ENCODE data around the gene NLGN2. TPM values are rescaled to one million over a fixed set of nuclear protein-coding genes. Genes with fewer than 3 reads are reported as not detected.

The NLGN2 gene
- polyA plus RNA-seq, 10 donors = 19.9 to 33.1 (median 25.5) TPM

GRCh38 chr17:7413346-7413985 is 5.8 kb downstream of the NLGN2 start:
- no peak for DNase-seq

GRCh38 chr17:7414837-7415236 is 7.2 kb downstream of the NLGN2 start:
- no peak for DNase-seq

GRCh38 chr17:7415784-7416183 is 8.1 kb downstream of the NLGN2 start:
- no peak for DNase-seq

GRCh38 chr17:7416323-7416722 is 8.7 kb downstream of the NLGN2 start:
- no peak for DNase-seq

GRCh38 chr17:7417056-7417655 is 9.5 kb downstream of the NLGN2 start:
- DNase-seq = no peak

GRCh38 chr17:7418472-7419152 is 11.0 kb downstream of the NLGN2 start:
- DNase-seq = no peak

- no peak for DNase-seq
Observed at GRCh38 chr17:7419819-7420610, 12.4 kb downstream of the NLGN2 start, which contains the start of gene SPEM1. Gene SPEM1 (plus strand): TSS chr17:7420324. CDS start chr17:7420385, 61 bp downstream.

GRCh38 chr17:7421186-7421585 is 13.5 kb downstream of the NLGN2 start:
- no peak for DNase-seq

GRCh38 chr17:7423679-7424078 is 16.0 kb downstream of the NLGN2 start:
- no peak for DNase-seq

GRCh38 chr17:7425316-7425715 is 17.7 kb downstream of the NLGN2 start, which contains the start of gene SPEM2:
Gene SPEM2 (plus strand): TSS chr17:7425616. CDS start chr17:7425689, 73 bp downstream.
- DNase-seq = no peak

- no peak for DNase-seq
Observed at GRCh38 chr17:7425756-7426155, 18.1 kb downstream of the NLGN2 start.

- DNase-seq = no peak
Observed at GRCh38 chr17:7426203-7426863, 18.7 kb downstream of the NLGN2 start.

- no peak for DNase-seq
Observed at GRCh38 chr17:7426896-7427489, 19.3 kb downstream of the NLGN2 start.

- no peak for DNase-seq
Observed at GRCh38 chr17:7427549-7427948, 19.9 kb downstream of the NLGN2 start.

GRCh38 chr17:7428557-7428956 is 20.9 kb downstream of the NLGN2 start, which contains the start of gene SPEM3:
Gene SPEM3 (plus strand): TSS chr17:7428857. CDS start chr17:7428903, 46 bp downstream.
- DNase-seq = no peak

- no peak for DNase-seq
Observed at GRCh38 chr17:7429722-7430121, 22.1 kb downstream of the NLGN2 start.

GRCh38 chr17:7431231-7431630 is 23.6 kb downstream of the NLGN2 start:
- DNase-seq = no peak

GRCh38 chr17:7432296-7432695 is 24.7 kb downstream of the NLGN2 start:
- no peak for DNase-seq

- DNase-seq = peak in 1 of 3 donors; percentile 69
Observed at GRCh38 chr17:7435676-7436555, 28.3 kb downstream of the NLGN2 start.
